ENCODE measurements around the gene ANKRD39. TPM values are rescaled to one million over a fixed set of nuclear protein-coding genes. Genes with fewer than 3 reads are reported as not detected.

Gene ANKRD39
- total and polyA plus RNA-seq, 10 of the 15 experiments (the other 5 are each of a cell fraction or from before 2014, with no cell fraction given) = 7.4 to 36.2 (median 23.7) TPM

DNA sequence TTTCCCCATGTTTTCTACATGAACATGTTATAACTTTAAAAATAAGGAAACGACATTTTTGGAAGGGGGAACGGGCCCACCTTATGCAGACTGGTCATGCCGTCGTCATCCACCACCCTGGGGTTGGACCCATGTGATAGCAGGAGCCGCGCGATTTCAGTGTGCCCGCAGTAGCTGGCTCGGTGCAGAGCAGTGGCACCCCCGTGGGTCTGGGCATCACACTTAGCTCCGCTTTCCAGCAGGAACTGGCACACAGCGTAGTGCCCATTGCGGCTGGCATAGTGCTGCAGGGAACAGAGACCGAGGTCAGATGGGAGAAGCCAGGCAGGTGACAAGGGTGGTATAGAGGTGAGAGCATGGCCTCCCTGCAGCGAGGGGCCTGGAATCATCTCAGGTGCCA lies 4.5 kb downstream of the ANKRD39 start (continued):
- TF ChIP-seq, protein P1, sequence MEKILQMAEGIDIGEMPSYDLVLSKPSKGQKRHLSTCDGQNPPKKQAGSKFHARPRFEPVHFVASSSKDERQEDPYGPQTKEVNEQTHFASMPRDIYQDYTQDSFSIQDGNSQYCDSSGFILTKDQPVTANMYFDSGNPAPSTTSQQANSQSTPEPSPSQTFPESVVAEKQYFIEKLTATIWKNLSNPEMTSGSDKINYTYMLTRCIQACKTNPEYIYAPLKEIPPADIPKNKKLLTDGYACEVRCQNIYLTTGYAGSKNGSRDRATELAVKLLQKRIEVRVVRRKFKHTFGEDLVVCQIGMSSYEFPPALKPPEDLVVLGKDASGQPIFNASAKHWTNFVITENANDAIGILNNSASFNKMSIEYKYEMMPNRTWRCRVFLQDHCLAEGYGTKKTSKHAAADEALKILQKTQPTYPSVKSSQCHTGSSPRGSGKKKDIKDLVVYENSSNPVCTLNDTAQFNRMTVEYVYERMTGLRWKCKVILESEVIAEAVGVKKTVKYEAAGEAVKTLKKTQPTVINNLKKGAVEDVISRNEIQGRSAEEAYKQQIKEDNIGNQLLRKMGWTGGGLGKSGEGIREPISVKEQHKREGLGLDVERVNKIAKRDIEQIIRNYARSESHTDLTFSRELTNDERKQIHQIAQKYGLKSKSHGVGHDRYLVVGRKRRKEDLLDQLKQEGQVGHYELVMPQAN (conservative IDR thresholded peaks at IDR 0.05) = no peak
- TF ChIP-seq, protein P2, sequence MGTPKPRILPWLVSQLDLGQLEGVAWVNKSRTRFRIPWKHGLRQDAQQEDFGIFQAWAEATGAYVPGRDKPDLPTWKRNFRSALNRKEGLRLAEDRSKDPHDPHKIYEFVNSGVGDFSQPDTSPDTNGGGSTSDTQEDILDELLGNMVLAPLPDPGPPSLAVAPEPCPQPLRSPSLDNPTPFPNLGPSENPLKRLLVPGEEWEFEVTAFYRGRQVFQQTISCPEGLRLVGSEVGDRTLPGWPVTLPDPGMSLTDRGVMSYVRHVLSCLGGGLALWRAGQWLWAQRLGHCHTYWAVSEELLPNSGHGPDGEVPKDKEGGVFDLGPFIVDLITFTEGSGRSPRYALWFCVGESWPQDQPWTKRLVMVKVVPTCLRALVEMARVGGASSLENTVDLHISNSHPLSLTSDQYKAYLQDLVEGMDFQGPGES (IDR thresholded peaks at IDR 0.05) = no peak
- TF ChIP-seq NBN (IDR thresholded peaks at IDR 0.05) = no peak
- TF ChIP-seq, protein P3, sequence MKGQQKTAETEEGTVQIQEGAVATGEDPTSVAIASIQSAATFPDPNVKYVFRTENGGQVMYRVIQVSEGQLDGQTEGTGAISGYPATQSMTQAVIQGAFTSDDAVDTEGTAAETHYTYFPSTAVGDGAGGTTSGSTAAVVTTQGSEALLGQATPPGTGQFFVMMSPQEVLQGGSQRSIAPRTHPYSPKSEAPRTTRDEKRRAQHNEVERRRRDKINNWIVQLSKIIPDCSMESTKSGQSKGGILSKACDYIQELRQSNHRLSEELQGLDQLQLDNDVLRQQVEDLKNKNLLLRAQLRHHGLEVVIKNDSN (IDR thresholded peaks at IDR 0.05; ENCODE audit: borderline replicate concordance, extremely low read length, insufficient read depth, low read depth, low read length) = no peak
- TF ChIP-seq, protein P4, sequence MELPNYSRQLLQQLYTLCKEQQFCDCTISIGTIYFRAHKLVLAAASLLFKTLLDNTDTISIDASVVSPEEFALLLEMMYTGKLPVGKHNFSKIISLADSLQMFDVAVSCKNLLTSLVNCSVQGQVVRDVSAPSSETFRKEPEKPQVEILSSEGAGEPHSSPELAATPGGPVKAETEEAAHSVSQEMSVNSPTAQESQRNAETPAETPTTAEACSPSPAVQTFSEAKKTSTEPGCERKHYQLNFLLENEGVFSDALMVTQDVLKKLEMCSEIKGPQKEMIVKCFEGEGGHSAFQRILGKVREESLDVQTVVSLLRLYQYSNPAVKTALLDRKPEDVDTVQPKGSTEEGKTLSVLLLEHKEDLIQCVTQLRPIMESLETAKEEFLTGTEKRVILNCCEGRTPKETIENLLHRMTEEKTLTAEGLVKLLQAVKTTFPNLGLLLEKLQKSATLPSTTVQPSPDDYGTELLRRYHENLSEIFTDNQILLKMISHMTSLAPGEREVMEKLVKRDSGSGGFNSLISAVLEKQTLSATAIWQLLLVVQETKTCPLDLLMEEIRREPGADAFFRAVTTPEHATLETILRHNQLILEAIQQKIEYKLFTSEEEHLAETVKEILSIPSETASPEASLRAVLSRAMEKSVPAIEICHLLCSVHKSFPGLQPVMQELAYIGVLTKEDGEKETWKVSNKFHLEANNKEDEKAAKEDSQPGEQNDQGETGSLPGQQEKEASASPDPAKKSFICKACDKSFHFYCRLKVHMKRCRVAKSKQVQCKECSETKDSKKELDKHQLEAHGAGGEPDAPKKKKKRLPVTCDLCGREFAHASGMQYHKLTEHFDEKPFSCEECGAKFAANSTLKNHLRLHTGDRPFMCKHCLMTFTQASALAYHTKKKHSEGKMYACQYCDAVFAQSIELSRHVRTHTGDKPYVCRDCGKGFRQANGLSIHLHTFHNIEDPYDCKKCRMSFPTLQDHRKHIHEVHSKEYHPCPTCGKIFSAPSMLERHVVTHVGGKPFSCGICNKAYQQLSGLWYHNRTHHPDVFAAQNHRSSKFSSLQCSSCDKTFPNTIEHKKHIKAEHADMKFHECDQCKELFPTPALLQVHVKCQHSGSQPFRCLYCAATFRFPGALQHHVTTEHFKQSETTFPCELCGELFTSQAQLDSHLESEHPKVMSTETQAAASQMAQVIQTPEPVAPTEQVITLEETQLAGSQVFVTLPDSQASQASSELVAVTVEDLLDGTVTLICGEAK (IDR thresholded peaks at IDR 0.05; ENCODE audit: borderline replicate concordance) = no peak
- TF ChIP-seq LARP7 (IDR thresholded peaks at IDR 0.05) = no peak
- TF ChIP-seq, protein P5, sequence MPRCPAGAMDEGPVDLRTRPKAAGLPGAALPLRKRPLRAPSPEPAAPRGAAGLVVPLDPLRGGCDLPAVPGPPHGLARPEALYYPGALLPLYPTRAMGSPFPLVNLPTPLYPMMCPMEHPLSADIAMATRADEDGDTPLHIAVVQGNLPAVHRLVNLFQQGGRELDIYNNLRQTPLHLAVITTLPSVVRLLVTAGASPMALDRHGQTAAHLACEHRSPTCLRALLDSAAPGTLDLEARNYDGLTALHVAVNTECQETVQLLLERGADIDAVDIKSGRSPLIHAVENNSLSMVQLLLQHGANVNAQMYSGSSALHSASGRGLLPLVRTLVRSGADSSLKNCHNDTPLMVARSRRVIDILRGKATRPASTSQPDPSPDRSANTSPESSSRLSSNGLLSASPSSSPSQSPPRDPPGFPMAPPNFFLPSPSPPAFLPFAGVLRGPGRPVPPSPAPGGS (IDR thresholded peaks at IDR 0.05; ENCODE audit: borderline replicate concordance, insufficient read depth, low read depth, low read length, poor library complexity, severe bottlenecking) = no peak
- no peak for TF ChIP-seq RUNX3 (IDR thresholded peaks at IDR 0.05; ENCODE audit: low read length)
- no peak for TF ChIP-seq JUND (IDR thresholded peaks at IDR 0.05; ENCODE audit: low read depth, low read length)
- no peak for TF ChIP-seq BRCA1 (IDR thresholded peaks at IDR 0.05; ENCODE audit: low read depth, low read length)
- TF ChIP-seq GATAD2B (conservative IDR thresholded peaks at IDR 0.05; ENCODE audit: low read depth) = no peak

Measured in GM12878 (cell line).